Measurements from ENCODE around the gene APPL1. TPM values are rescaled to one million over a fixed set of nuclear protein-coding genes. Genes with fewer than 3 reads are reported as not detected.

APPL1 gene
- total and polyA plus RNA-seq, 2 of the 13 experiments (the other 11 are each of a cell fraction or from before 2014, with no cell fraction given) = 14.3 to 29.0 TPM

- Histone ChIP-seq H3K79me2 (ENCODE audit: insufficient read depth, low read length) (no peaks in the 10 kb centered on the region), H3K36me3 (replicated peaks in 1 of 2; ENCODE audit: control insufficient read depth in 1 of 2, insufficient read depth in 2 of 2, low read length in 2 of 2) (no peaks in the 10 kb centered on the region), H3K9ac (ENCODE audit: insufficient read depth, low read depth, low read length) (no peak overlapping the region), H3K4me2 (ENCODE audit: low read depth, low read length) (0 out of 2 replicates have a peak overlapping the region, but pooled peaks have one; percentile 13), H4K20me1 (ENCODE audit: insufficient read depth, low read length) (no peaks in the 10 kb centered on the region), H3K27me3 (ENCODE audit: control insufficient read depth in 1 of 2, insufficient read depth in 2 of 2, low read length in 2 of 2) (peaks cover 0 to 1% of the 10 kb centered on the region in 2 experiments; a peak in 2 of 5 replicates), H3K4me1 (ENCODE audit: insufficient read depth, low read length) (no peaks in the 10 kb centered on the region), H3K4me3 (replicated peaks in 1 of 3; ENCODE audit: insufficient read depth in 1 of 3, low read depth in 2 of 3, low read length in 3 of 3) (no peak overlapping the region), H3K9me3 (ENCODE audit: low read length) (no peaks in the 10 kb centered on the region), H2AFZ (ENCODE audit: low read length) (no peak overlapping the region), H3K27ac (ENCODE audit: extremely low read length, insufficient read depth, low read length) (no peak overlapping the region)
- in situ Hi-C loops (cut with HindIII; ENCODE audit: extremely low pct_ligation_motif_present, low pct_unique_long_range_greater_than_20kb) (no loop called here), intact Hi-C loops (cut with micrococcal nuclease; ENCODE audit: unreplicated experiment) (no loop called here)
- no TSS peak for BruUV-seq (replicated peaks)
- ATAC-seq (peak; percentile 80), FAIRE-seq (peak; percentile 61), DNase-seq (ENCODE audit: low spot score) (peak; percentile 14)
- ChIA-PET CTCF (ENCODE audit: low intra/inter-chr PET ratio, low total read pairs) (interaction anchor here (1.2 kb wide), 1 partner anchor 42 kb away, joined by 4 read pairs; no protein-coding TSS in a partner anchor), POLR2A (no interaction called here)
- TF ChIP-seq ARID2 (CRISPR knock-in tag; IDR thresholded peaks at IDR 0.05; ENCODE audit: borderline replicate concordance) (0 out of 2 replicates have a peak, but pooled peaks have one; percentile 26), ZBTB37 (CRISPR knock-in tag; IDR thresholded peaks at IDR 0.05) (no peak), SIX4 (CRISPR knock-in tag; IDR thresholded peaks at IDR 0.05) (no peak), NFIC (IDR thresholded peaks at IDR 0.05; ENCODE audit: low read length) (no peak), ZNF749 (CRISPR knock-in tag; IDR thresholded peaks at IDR 0.05; ENCODE audit: borderline replicate concordance) (no peak), ETS1 (CRISPR knock-in tag; IDR thresholded peaks at IDR 0.05) (no peak), ZNF431 (CRISPR knock-in tag; IDR thresholded peaks at IDR 0.05; ENCODE audit: borderline replicate concordance, low read depth) (no peak), STAG1 (CRISPR knock-in tag; IDR thresholded peaks at IDR 0.05) (peak; percentile 66), KMT2B (CRISPR knock-in tag; IDR thresholded peaks at IDR 0.05) (no peak)
- TF ChIP-seq, protein P1, sequence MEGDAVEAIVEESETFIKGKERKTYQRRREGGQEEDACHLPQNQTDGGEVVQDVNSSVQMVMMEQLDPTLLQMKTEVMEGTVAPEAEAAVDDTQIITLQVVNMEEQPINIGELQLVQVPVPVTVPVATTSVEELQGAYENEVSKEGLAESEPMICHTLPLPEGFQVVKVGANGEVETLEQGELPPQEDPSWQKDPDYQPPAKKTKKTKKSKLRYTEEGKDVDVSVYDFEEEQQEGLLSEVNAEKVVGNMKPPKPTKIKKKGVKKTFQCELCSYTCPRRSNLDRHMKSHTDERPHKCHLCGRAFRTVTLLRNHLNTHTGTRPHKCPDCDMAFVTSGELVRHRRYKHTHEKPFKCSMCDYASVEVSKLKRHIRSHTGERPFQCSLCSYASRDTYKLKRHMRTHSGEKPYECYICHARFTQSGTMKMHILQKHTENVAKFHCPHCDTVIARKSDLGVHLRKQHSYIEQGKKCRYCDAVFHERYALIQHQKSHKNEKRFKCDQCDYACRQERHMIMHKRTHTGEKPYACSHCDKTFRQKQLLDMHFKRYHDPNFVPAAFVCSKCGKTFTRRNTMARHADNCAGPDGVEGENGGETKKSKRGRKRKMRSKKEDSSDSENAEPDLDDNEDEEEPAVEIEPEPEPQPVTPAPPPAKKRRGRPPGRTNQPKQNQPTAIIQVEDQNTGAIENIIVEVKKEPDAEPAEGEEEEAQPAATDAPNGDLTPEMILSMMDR (CRISPR knock-in tag; IDR thresholded peaks at IDR 0.05) = peak; percentile 59
- WGBS (ENCODE audit: low lambda C conversion rate) = 7% methylated on average over 3 of the region's 5 CpGs
These were observed 47.7 kb upstream of the APPL1 start for GRCh38 chr3:57179580-57180410.

Data from HepG2 (cell line).